HEK293T (cell line): Measurements from ENCODE around the gene FGL2.

Experiments used
- ARNT ChIP-seq: fragments of 450-650 bp; IDR thresholded peaks from 2 replicates; pipeline ENCODE4 v1.6.1; 2017; ENCODE audit warnings: mild to moderate bottlenecking
- BHLHE40 ChIP-seq: fragments of 450-650 bp; IDR thresholded peaks from 2 replicates; pipeline ENCODE4 v1.6.1; 2016; ENCODE audit warnings: mild to moderate bottlenecking, moderate library complexity, borderline replicate concordance
- CTBP1 ChIP-seq: fragments of 450-650 bp; IDR thresholded peaks from 2 replicates; pipeline ENCODE4 v1.6.1; 2016; ENCODE audit warnings: borderline replicate concordance
- ELF4 ChIP-seq: fragments of 450-650 bp; IDR thresholded peaks from 2 replicates; pipeline ENCODE4 v1.6.1; 2017; ENCODE audit warnings: antibody characterized with exemption
- FOXK2 ChIP-seq: fragments of 450-650 bp; IDR thresholded peaks from 2 replicates; pipeline ENCODE4 v1.6.1; 2016; ENCODE audit warnings: mild to moderate bottlenecking
- FOXM1 ChIP-seq: fragments of 450-650 bp; IDR thresholded peaks from 2 replicates; pipeline ENCODE4 v1.6.1; 2017; ENCODE audit warnings: mild to moderate bottlenecking, borderline replicate concordance
- NFRKB ChIP-seq: fragments of 450-650 bp; IDR thresholded peaks from 2 replicates; pipeline ENCODE4 v1.6.1; 2016; ENCODE audit warnings: mild to moderate bottlenecking, moderate library complexity
- PKNOX1 ChIP-seq: fragments of 450-650 bp; IDR thresholded peaks from 2 replicates; pipeline ENCODE4 v1.6.1; 2016
- SP1 ChIP-seq: fragments of 450-650 bp; IDR thresholded peaks from 2 replicates; pipeline ENCODE4 v1.6.1; 2017
- SUZ12 ChIP-seq: fragments of 450-650 bp; IDR thresholded peaks from 2 replicates; pipeline ENCODE4 v1.6.1; 2016; ENCODE audit warnings: mild to moderate bottlenecking
- ZNF384 ChIP-seq: fragments of 450-650 bp; IDR thresholded peaks from 2 replicates; pipeline ENCODE4 v1.6.1; 2016

- no peak for TF ChIP-seq CTBP1
- no peak for TF ChIP-seq SP1
- TF ChIP-seq SUZ12 = no peak
- no peak for TF ChIP-seq ELF4
- no peak for TF ChIP-seq BHLHE40
- no peak for TF ChIP-seq ARNT
- TF ChIP-seq PKNOX1 = no peak
- TF ChIP-seq NFRKB = no peak
- no peak for TF ChIP-seq FOXK2
- no peak for TF ChIP-seq ZNF384
- TF ChIP-seq FOXM1 = no peak
These were observed 35.7 kb upstream of the FGL2 start for GRCh38 chr7:77235276-77235675.
